ENCODE measurements around the gene SDS. TPM values are rescaled to one million over a fixed set of nuclear protein-coding genes. Genes with fewer than 3 reads are reported as not detected.

Gene SDS
- polyA plus RNA-seq, 3 donors: 0.89 to 2.3 (median 1.1) TPM

GRCh38 chr12:113400362-113400761 lies 3.3 kb downstream of the SDS start:
- Mint-ChIP-seq H3K4me1 (peaks cover 17% of the 10 kb centered on the region), H3K36me3 (no peaks in the 10 kb centered on the region), H3K9me3 (peaks cover 0 to 5% (median 0%) of the 10 kb centered on the region in 7 donors), H3K27ac (no peak overlapping the region), H3K27me3 (ENCODE audit: low read depth in 3 of 3) (peaks cover 6 to 10% (median 9%) of the 10 kb centered on the region in 3 donors), H3K4me3 (no peak overlapping the region)
- H3K4me1 ChIP-seq (ENCODE audit: control insufficient read depth in 1 of 2, insufficient read depth in 2 of 2, low read length in 2 of 2): peaks cover 23 to 24% of the 10 kb centered on the region in 2 donors
- H3K4me3 ChIP-seq (replicated peaks in 1 of 3; ENCODE audit: low read depth in 2 of 3, low read length in 3 of 3): no peak overlapping the region
- no peak overlapping the region for H2AFZ ChIP-seq (ENCODE audit: insufficient read depth, low read depth, low read length, poor library complexity, severe bottlenecking)
- DNase-seq: no peak
- H3K9ac ChIP-seq (ENCODE audit: insufficient read depth, low read length, poor library complexity, severe bottlenecking): no peak overlapping the region
- no CpG with 5 or more reads among the region's 4 CpGs for WGBS (ENCODE audit: insufficient coverage)
- intact Hi-C loops (cut with micrococcal nuclease): no loop called here
- no peak for TF ChIP-seq CTCF (IDR thresholded peaks at IDR 0.05)
- no peak overlapping the region for H3K27ac ChIP-seq (ENCODE audit: low read depth in 1 of 2, low read length in 2 of 2)
- H3K4me2 ChIP-seq (replicated peaks; ENCODE audit: extremely low read depth, low read length, poor library complexity, severe bottlenecking): no peak overlapping the region
- H3K36me3 ChIP-seq (replicated peaks in 1 of 2; ENCODE audit: control insufficient read depth in 1 of 2, insufficient read depth in 2 of 2, low read length in 2 of 2): no peaks in the 10 kb centered on the region
- H3K9me3 ChIP-seq (replicated peaks in 1 of 2; ENCODE audit: control insufficient read depth in 1 of 2, insufficient read depth in 1 of 2, low read length in 2 of 2): no peaks in the 10 kb centered on the region
- H3K27me3 ChIP-seq (ENCODE audit: control insufficient read depth in 2 of 2, insufficient read depth in 2 of 2, low read length in 2 of 2): no peaks in the 10 kb centered on the region
- H3K79me2 ChIP-seq (ENCODE audit: insufficient read depth, low read length): no peaks in the 10 kb centered on the region
- no peaks in the 10 kb centered on the region for H4K20me1 ChIP-seq (ENCODE audit: insufficient read depth, low read length)

GRCh38 chr12:113399490-113399889 lies 4.2 kb downstream of the SDS start:
- no peak overlapping the region for H3K27ac ChIP-seq (ENCODE audit: low read depth in 1 of 2, low read length in 2 of 2)
- no peaks in the 10 kb centered on the region for H3K79me2 ChIP-seq (ENCODE audit: insufficient read depth, low read length)
- H3K4me3 Mint-ChIP-seq: no peak overlapping the region
- no peak overlapping the region for H3K4me3 ChIP-seq (replicated peaks in 1 of 3; ENCODE audit: low read depth in 2 of 3, low read length in 3 of 3)
- peaks cover 9% of the 10 kb centered on the region for H3K4me1 Mint-ChIP-seq
- no peaks in the 10 kb centered on the region for H3K36me3 Mint-ChIP-seq
- H3K9me3 ChIP-seq (replicated peaks in 1 of 2; ENCODE audit: control insufficient read depth in 1 of 2, insufficient read depth in 1 of 2, low read length in 2 of 2): no peaks in the 10 kb centered on the region
- no peak for DNase-seq
- no peak overlapping the region for H2AFZ ChIP-seq (ENCODE audit: insufficient read depth, low read depth, low read length, poor library complexity, severe bottlenecking)
- no peak overlapping the region for H3K9ac ChIP-seq (ENCODE audit: insufficient read depth, low read length, poor library complexity, severe bottlenecking)
- H3K4me1 ChIP-seq (ENCODE audit: control insufficient read depth in 1 of 2, insufficient read depth in 2 of 2, low read length in 2 of 2): peaks cover 14 to 15% of the 10 kb centered on the region in 2 donors
- WGBS (ENCODE audit: insufficient coverage): 94% methylated on average over 9 of the region's 12 CpGs
- no peaks in the 10 kb centered on the region for H3K27me3 ChIP-seq (ENCODE audit: control insufficient read depth in 2 of 2, insufficient read depth in 2 of 2, low read length in 2 of 2)
- H3K4me2 ChIP-seq (replicated peaks; ENCODE audit: extremely low read depth, low read length, poor library complexity, severe bottlenecking): no peak overlapping the region
- no peak overlapping the region for H3K27ac Mint-ChIP-seq
- no peaks in the 10 kb centered on the region for H3K36me3 ChIP-seq (replicated peaks in 1 of 2; ENCODE audit: control insufficient read depth in 1 of 2, insufficient read depth in 2 of 2, low read length in 2 of 2)
- H4K20me1 ChIP-seq (ENCODE audit: insufficient read depth, low read length): no peaks in the 10 kb centered on the region
- TF ChIP-seq CTCF (IDR thresholded peaks at IDR 0.05): no peak
- peaks cover 9 to 10% (median 9%) of the 10 kb centered on the region in 3 donors for H3K27me3 Mint-ChIP-seq (ENCODE audit: low read depth in 3 of 3)
- peaks cover 0 to 9% (median 0%) of the 10 kb centered on the region in 7 donors for H3K9me3 Mint-ChIP-seq
- intact Hi-C loops (cut with micrococcal nuclease): no loop called here

Data from CD14-positive monocyte (primary cell).